Measurements from ENCODE around the gene GHR. TPM values are rescaled to one million over a fixed set of nuclear protein-coding genes. Genes with fewer than 3 reads are reported as not detected.

GHR gene
- total RNA-seq, 1 experiment from 2014 or later: 0.05 TPM

DNA sequence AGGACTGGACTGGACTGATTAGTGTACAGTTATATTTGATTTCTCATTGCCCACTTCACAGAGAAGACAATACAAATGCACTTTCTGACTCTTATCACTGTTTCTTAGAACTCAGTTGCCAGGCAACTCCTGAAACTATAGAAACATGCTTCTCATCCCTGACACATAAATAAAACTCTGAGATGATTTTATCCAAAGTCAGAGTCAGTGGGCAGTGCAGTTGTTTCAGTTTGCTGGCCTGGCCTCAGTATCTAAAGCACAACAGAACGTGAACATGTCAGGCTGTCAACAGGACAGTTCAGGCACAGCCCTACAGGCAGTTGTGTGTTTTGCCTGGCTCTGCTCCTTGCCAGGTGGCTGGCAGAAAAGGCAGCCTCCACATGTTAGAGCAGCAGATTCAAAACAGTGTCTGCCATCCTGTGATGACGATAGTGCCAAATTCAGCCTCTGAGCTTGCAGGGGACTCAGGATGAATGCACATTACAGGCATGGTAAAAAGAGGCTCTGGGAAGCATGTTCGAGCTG, 268.2 kb downstream of the GHR start:
- Histone ChIP-seq H3K36me3 (ENCODE audit: control insufficient read depth, insufficient read depth, low read length) (no peaks in the 10 kb centered on the region), H3K4me1 (ENCODE audit: control insufficient read depth, insufficient read depth, low read length) (no peaks in the 10 kb centered on the region), H3K27me3 (ENCODE audit: control insufficient read depth, insufficient read depth, low read length) (no peaks in the 10 kb centered on the region; the same call in 1 of the 2 replicates), H3K9me3 (ENCODE audit: control insufficient read depth, insufficient read depth, low read depth, low read length) (no peaks in the 10 kb centered on the region), H3K27ac (ENCODE audit: low read length) (no peak overlapping the region), H3K4me3 (ENCODE audit: low read depth in 2 of 2, low read length in 2 of 2) (no peak overlapping the region)
- DNase-seq (ENCODE audit: low read depth, low spot score) (no peak), ATAC-seq (no peak)
- TF ChIP-seq SIN3A (IDR thresholded peaks at IDR 0.05; ENCODE audit: borderline replicate concordance, insufficient read depth, low read depth, low read length) (no peak), POLR2AphosphoS5 (IDR thresholded peaks at IDR 0.05; ENCODE audit: low read depth, low read length) (no peak), TCF7L2 (IDR thresholded peaks at IDR 0.05; ENCODE audit: low read depth, low read length) (no peak)
- TF ChIP-seq, protein P1, sequence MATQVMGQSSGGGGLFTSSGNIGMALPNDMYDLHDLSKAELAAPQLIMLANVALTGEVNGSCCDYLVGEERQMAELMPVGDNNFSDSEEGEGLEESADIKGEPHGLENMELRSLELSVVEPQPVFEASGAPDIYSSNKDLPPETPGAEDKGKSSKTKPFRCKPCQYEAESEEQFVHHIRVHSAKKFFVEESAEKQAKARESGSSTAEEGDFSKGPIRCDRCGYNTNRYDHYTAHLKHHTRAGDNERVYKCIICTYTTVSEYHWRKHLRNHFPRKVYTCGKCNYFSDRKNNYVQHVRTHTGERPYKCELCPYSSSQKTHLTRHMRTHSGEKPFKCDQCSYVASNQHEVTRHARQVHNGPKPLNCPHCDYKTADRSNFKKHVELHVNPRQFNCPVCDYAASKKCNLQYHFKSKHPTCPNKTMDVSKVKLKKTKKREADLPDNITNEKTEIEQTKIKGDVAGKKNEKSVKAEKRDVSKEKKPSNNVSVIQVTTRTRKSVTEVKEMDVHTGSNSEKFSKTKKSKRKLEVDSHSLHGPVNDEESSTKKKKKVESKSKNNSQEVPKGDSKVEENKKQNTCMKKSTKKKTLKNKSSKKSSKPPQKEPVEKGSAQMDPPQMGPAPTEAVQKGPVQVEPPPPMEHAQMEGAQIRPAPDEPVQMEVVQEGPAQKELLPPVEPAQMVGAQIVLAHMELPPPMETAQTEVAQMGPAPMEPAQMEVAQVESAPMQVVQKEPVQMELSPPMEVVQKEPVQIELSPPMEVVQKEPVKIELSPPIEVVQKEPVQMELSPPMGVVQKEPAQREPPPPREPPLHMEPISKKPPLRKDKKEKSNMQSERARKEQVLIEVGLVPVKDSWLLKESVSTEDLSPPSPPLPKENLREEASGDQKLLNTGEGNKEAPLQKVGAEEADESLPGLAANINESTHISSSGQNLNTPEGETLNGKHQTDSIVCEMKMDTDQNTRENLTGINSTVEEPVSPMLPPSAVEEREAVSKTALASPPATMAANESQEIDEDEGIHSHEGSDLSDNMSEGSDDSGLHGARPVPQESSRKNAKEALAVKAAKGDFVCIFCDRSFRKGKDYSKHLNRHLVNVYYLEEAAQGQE (IDR thresholded peaks at IDR 0.05; ENCODE audit: insufficient read depth in 1 of 2, low read depth in 2 of 2, low read length in 1 of 2): no peak
- TF ChIP-seq, protein P2, sequence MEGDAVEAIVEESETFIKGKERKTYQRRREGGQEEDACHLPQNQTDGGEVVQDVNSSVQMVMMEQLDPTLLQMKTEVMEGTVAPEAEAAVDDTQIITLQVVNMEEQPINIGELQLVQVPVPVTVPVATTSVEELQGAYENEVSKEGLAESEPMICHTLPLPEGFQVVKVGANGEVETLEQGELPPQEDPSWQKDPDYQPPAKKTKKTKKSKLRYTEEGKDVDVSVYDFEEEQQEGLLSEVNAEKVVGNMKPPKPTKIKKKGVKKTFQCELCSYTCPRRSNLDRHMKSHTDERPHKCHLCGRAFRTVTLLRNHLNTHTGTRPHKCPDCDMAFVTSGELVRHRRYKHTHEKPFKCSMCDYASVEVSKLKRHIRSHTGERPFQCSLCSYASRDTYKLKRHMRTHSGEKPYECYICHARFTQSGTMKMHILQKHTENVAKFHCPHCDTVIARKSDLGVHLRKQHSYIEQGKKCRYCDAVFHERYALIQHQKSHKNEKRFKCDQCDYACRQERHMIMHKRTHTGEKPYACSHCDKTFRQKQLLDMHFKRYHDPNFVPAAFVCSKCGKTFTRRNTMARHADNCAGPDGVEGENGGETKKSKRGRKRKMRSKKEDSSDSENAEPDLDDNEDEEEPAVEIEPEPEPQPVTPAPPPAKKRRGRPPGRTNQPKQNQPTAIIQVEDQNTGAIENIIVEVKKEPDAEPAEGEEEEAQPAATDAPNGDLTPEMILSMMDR (IDR thresholded peaks at IDR 0.05): no peak
- in situ Hi-C loops (cut with HindIII; ENCODE audit: low pct_unique_long_range_greater_than_20kb, low sequenced_read_pairs) (no loop called here), intact Hi-C loops (cut with micrococcal nuclease; ENCODE audit: unreplicated experiment) (no loop called here)
- ChIA-PET POLR2A (no interaction called here), CTCF (no interaction called here)
- no TSS peak for BruUV-seq (replicated peaks)

DNA sequence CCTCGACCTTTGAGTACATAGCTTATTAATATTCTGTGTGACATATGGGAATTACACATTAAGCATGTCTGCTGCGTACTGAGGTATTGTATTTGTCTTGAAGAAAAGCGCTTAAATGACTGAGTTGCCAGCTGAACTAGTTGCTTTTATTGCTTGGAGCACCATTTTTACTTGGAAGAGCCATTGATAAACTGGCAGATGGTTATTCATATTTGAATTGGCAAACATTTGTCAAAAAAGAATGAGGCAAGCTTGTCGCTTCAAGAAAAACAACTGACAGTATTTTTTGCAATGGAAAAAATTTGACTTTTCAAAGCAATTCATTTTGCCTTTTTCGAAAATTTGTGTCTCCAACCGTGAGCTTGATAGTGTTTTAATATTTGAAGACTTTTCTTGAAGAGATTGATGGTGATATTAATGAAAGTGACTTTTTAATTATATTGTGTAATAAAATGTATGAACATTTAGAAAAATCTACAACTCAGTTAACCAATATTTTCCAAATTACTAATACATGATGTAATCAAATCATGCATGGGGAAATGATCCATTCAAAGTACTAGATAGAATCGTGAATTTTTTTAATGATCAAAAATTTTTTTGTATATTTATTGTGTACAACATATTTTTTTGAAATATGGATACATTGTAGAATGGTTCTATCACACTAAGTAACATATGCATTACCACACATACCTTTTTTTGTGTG, 278.3 kb downstream of the GHR start:
- TF ChIP-seq TCF7L2 (IDR thresholded peaks at IDR 0.05; ENCODE audit: low read depth, low read length): no peak
- TF ChIP-seq, protein P1 (IDR thresholded peaks at IDR 0.05; ENCODE audit: insufficient read depth in 1 of 2, low read depth in 2 of 2, low read length in 1 of 2): no peak
- TF ChIP-seq POLR2AphosphoS5 (IDR thresholded peaks at IDR 0.05; ENCODE audit: low read depth, low read length): no peak
- TF ChIP-seq SIN3A (IDR thresholded peaks at IDR 0.05; ENCODE audit: borderline replicate concordance, insufficient read depth, low read depth, low read length): no peak
- TF ChIP-seq, protein P2 (IDR thresholded peaks at IDR 0.05): no peak
- ATAC-seq: no peak
- BruUV-seq (replicated peaks): no TSS peak

More for the DNA sequence above, 278.3 kb downstream of the GHR start:
- ChIA-PET CTCF (no interaction called here), POLR2A (no interaction called here)
- intact Hi-C loops (cut with micrococcal nuclease; ENCODE audit: unreplicated experiment): no loop called here
- no peaks in the 10 kb centered on the region; the same call in 1 of the 2 replicates for H3K9me3 ChIP-seq (ENCODE audit: control insufficient read depth, insufficient read depth, low read depth, low read length)
- no peak for DNase-seq (ENCODE audit: low read depth, low spot score)
- no peaks in the 10 kb centered on the region for H3K4me1 ChIP-seq (ENCODE audit: control insufficient read depth, insufficient read depth, low read length)
- H3K36me3 ChIP-seq (ENCODE audit: control insufficient read depth, insufficient read depth, low read length): no peaks in the 10 kb centered on the region
- no peaks in the 10 kb centered on the region for H3K27me3 ChIP-seq (ENCODE audit: control insufficient read depth, insufficient read depth, low read length)
- in situ Hi-C loops (cut with HindIII; ENCODE audit: low pct_unique_long_range_greater_than_20kb, low sequenced_read_pairs): no loop called here
- H3K27ac ChIP-seq (ENCODE audit: low read length): no peak overlapping the region
- no peak overlapping the region for H3K4me3 ChIP-seq (ENCODE audit: low read depth in 2 of 2, low read length in 2 of 2)

All from Panc1 (cell line).